IMR-90 (cell line): Measurements from ENCODE around the gene LYVE1. TPM values are rescaled to one million over a fixed set of nuclear protein-coding genes. Genes with fewer than 3 reads are reported as not detected.

Source experiments
- ATAC-seq: fragments of 200-7000 bp; cut with Tn5 transposase; 2 replicates; pipeline ENCODE4 v1.9.1; 2020; ENCODE audit warnings: low read depth, mild to moderate bottlenecking, moderate library complexity
- BruUV-seq: library from RNA; stranded (reverse); fragments of 400-500 nt; replicated peaks from 2 replicates; lab custom pipeline; 2021; lab: Mats Ljungman, UMichigan
- CTCF ChIA-PET: fragments of 300-600 bp; formaldehyde crosslinking; extraction: SDS; loops from one replicate; lab custom pipeline; 2021; ENCODE audit warnings: antibody characterized with exemption; lab: Yijun Ruan, JAX
- POLR2A ChIA-PET: fragments of 300-600 bp; sonication (Branson Sonifier 250); formaldehyde crosslinking; loops from one replicate; lab custom pipeline; 2022; ENCODE audit warnings: antibody characterized with exemption; ENCODE audit not compliant: unreplicated experiment; lab: Charles Lee
- DNase-seq: peaks from one replicate; pipeline ENCODE4 v3.0.0; 2013
- H2AFZ ChIP-seq: replicated peaks from 2 replicates; pipeline ENCODE3; 2013; ENCODE audit warnings: low read length, mild to moderate bottlenecking; ENCODE audit not compliant: poor library complexity
- H2AK5ac ChIP-seq: 2 replicates; pipeline ENCODE4 v1.6.1; 2013; ENCODE audit warnings: low read depth, low read length, inconsistent platforms
- H2AK9ac ChIP-seq: replicated peaks from 2 replicates; pipeline ENCODE3; 2013; ENCODE audit warnings: mild to moderate bottlenecking, low read depth, low read length, moderate library complexity; ENCODE audit not compliant: poor library complexity
- H2BK120ac ChIP-seq: 2 replicates; pipeline ENCODE4 v1.6.1; 2013; ENCODE audit warnings: low read depth, low read length, inconsistent platforms
- H2BK15ac ChIP-seq: 3 replicates; pipeline ENCODE4 v1.6.1; 2013; ENCODE audit warnings: low read depth, low read length, inconsistent platforms
- H2BK20ac ChIP-seq: 2 replicates; pipeline ENCODE4 v1.6.1; 2013; ENCODE audit warnings: low read depth, mild to moderate bottlenecking, inconsistent platforms, low read length, moderate library complexity
- H2BK5ac ChIP-seq: 2 replicates; pipeline ENCODE4 v1.6.1; 2013; ENCODE audit warnings: mild to moderate bottlenecking, low read depth, low read length, inconsistent platforms; ENCODE audit not compliant: poor library complexity, severe bottlenecking
- H3K14ac ChIP-seq: replicated peaks from 2 replicates; pipeline ENCODE4 v1.6.1; 2013; ENCODE audit warnings: low read depth, low read length, inconsistent platforms
- H3K18ac ChIP-seq: 2 replicates; pipeline ENCODE4 v1.6.1; 2013; ENCODE audit warnings: low read depth, low read length, control low read depth
- H3K23ac ChIP-seq: 2 replicates; pipeline ENCODE4 v1.6.1; 2013; ENCODE audit warnings: low read depth, low read length, inconsistent platforms
- H3K27ac ChIP-seq: 2 replicates; pipeline ENCODE4 v1.5.1; 2013; ENCODE audit warnings: mild to moderate bottlenecking, control low read depth, low read length; ENCODE audit not compliant: insufficient read depth
- H3K27me3 ChIP-seq: 2 replicates; pipeline ENCODE4 v1.6.1; 2013; ENCODE audit warnings: low read length; ENCODE audit not compliant: control insufficient read depth, insufficient read depth
- H3K36me3 ChIP-seq: 2 replicates; pipeline ENCODE4 v1.6.1; 2013; ENCODE audit warnings: low read length, mixed read lengths; ENCODE audit not compliant: control insufficient read depth, insufficient read depth
- H3K4ac ChIP-seq: 2 replicates; pipeline ENCODE4 v1.6.1; 2013; ENCODE audit warnings: low read depth, low read length, inconsistent platforms
- H3K4me1 ChIP-seq: 2 replicates; pipeline ENCODE4 v1.6.1; 2013; ENCODE audit warnings: low read length, mixed read lengths; ENCODE audit not compliant: control insufficient read depth, insufficient read depth
- H3K4me2 ChIP-seq: 2 replicates; pipeline ENCODE4 v1.6.1; 2013; ENCODE audit warnings: low read depth, mild to moderate bottlenecking, control low read depth, low read length, moderate library complexity
- H3K4me3 ChIP-seq: 2 replicates; pipeline ENCODE4 v1.5.1; 2013; ENCODE audit warnings: low read depth, mild to moderate bottlenecking, control low read depth, low read length, moderate library complexity; ENCODE audit not compliant: insufficient read depth
- H3K56ac ChIP-seq: 2 replicates; pipeline ENCODE4 v1.6.1; 2013; ENCODE audit warnings: low read length, inconsistent platforms; ENCODE audit not compliant: insufficient read depth; ENCODE audit errors: extremely low read depth
- H3K79me1 ChIP-seq, 2 experiments: 2 replicates each; pipeline ENCODE4 v1.6.1; 2013; ENCODE audit warnings: low read length in 2 of 2, inconsistent platforms in 1 of 2, low read depth in 1 of 2
- H3K9ac ChIP-seq: 2 replicates; pipeline ENCODE4 v1.6.1; 2013; ENCODE audit warnings: low read depth, low read length, control low read depth
- H3K9me1 ChIP-seq: 2 replicates; pipeline ENCODE4 v1.6.1; 2013; ENCODE audit warnings: low read length, inconsistent platforms; ENCODE audit not compliant: insufficient read depth
- H3K9me3 ChIP-seq: 2 replicates; pipeline ENCODE4 v1.6.1; 2013; ENCODE audit warnings: low read length; ENCODE audit not compliant: control insufficient read depth, insufficient read depth
- H4K20me1 ChIP-seq: 2 replicates; pipeline ENCODE4 v1.6.1; 2013; ENCODE audit warnings: low read length, inconsistent platforms; ENCODE audit not compliant: insufficient read depth
- H4K5ac ChIP-seq: 2 replicates; pipeline ENCODE4 v1.6.1; 2013; ENCODE audit warnings: mild to moderate bottlenecking, low read depth, low read length, control low read depth
- H4K8ac ChIP-seq, 2 experiments: 2 replicates each; pipeline ENCODE4 v1.6.1; 2013; ENCODE audit warnings: low read depth in 2 of 2, low read length in 2 of 2, control low read depth in 1 of 2, inconsistent platforms in 1 of 2
- H4K91ac ChIP-seq: 2 replicates; pipeline ENCODE4 v1.6.1; 2013; ENCODE audit warnings: low read depth, low read length, inconsistent platforms; ENCODE audit not compliant: insufficient read depth
- CEBPB ChIP-seq: IDR thresholded peaks from 2 replicates; pipeline ENCODE4 v1.6.1; 2012; ENCODE audit warnings: low read depth, low read length, improper control_type of control experiment
- CHD1 ChIP-seq: IDR thresholded peaks from 2 replicates; pipeline ENCODE4 v1.6.1; 2012; ENCODE audit warnings: low read depth, low read length, improper control_type of control experiment
- RAD21 ChIP-seq: IDR thresholded peaks from 2 replicates; pipeline ENCODE4 v1.6.1; 2012; ENCODE audit warnings: low read length, improper control_type of control experiment
- WGBS, 2 experiments: methylation state at CpG; one replicate each; pipeline versions ENCODE4 v1.1.5 to v1.1.7; 2013; ENCODE audit warnings: missing lambda C conversion rate in 2 of 2; ENCODE audit not compliant: insufficient read length in 1 of 2; ENCODE audit errors: extremely low coverage in 2 of 2; 5-methylcytosine and 5-hydroxymethylcytosine counted together
- dilution Hi-C: fragments of 300-500 bp; cut with HindIII; formaldehyde crosslinking; loops from one replicate; pipeline ENCODE4 v1.14.3; 2018; ENCODE audit warnings: low sequenced_read_pairs; ENCODE audit not compliant: unreplicated experiment
- in situ Hi-C: fragments of 300-500 bp; cut with MboI; formaldehyde crosslinking; loops from 3 replicates; pipeline ENCODE4 v1.14.3; 2019; ENCODE audit warnings: low sequenced_read_pairs, inconsistent platforms, mixed read lengths
- intact Hi-C: fragments of 100-400 bp; cut with micrococcal nuclease; formaldehyde crosslinking; loops from 2 replicates; pipeline ENCODE4 v1.10.0; 2022
- polyA plus RNA-seq, 3 experiments: library from polyadenylated mRNA; depleted of rRNA; stranded (reverse); fragments of >200 nt; gene quantifications; 2 replicates each; pipeline ENCODE4 v1.2.3, GENCODE V29; 2012; ENCODE audit warnings: low replicate concordance in 1 of 3
- total RNA-seq: library from RNA; depleted of rRNA; stranded (reverse); fragments of >200 nt; gene quantifications from 2 replicates; pipeline ENCODE4 v1.2.3, GENCODE V29; 2012

Gene LYVE1
- total and polyA plus RNA-seq, 2 of the 4 experiments (the other 2 are of a cell fraction): not detected

DNA sequence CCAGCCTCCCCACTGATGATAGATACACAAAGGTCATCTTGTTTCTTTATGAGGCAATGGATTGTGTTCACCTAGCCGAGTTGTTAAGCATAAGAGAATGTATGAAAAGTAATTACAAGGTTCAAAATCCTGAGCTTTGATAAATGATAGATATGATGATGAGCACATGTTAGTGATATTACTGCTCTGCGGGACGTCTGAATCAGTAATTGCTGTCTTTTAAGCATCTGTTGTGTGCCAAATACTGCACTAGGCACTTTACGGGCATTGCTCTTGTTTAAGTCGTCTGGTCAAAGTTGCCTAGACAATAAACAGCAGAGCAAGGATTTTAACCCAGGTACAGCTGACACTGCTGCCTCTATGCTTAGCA lies 26.9 kb downstream of the LYVE1 start:
- TF ChIP-seq RAD21 (no peak), CEBPB (no peak), CHD1 (no peak)
- WGBS, 2 experiments: 93% methylated on average over 2 of the region's 5 CpGs; no CpG with 5 or more reads in 1 of the 2 experiments
- Histone ChIP-seq H2BK20ac (peak overlapping the region; percentile 81), H2AK5ac (0 out of 2 replicates have a peak overlapping the region, but pooled peaks have one; percentile 89), H3K9me1 (peaks cover 7% of the 10 kb centered on the region), H3K23ac (peak overlapping the region; percentile 88; the same call in 1 of the 2 replicates), H3K9ac (peak overlapping the region; percentile 31; the same call in 1 of the 2 replicates), H2BK5ac (peak overlapping the region; percentile 67), H3K56ac (no peak overlapping the region), H2AK9ac (peak overlapping the region; percentile 13), H3K4ac (peak overlapping the region; percentile 83; the same call in 1 of the 2 replicates), H3K27ac (peak overlapping the region; percentile 22), H2BK120ac (peak overlapping the region; percentile 93), H3K79me1 (peaks cover 19 to 34% of the 10 kb centered on the region in 2 experiments), H3K14ac (peak overlapping the region; percentile 93), H3K18ac (peak overlapping the region; percentile 32; the same call in 1 of the 2 replicates), H3K36me3 (no peaks in the 10 kb centered on the region), H3K9me3 (no peaks in the 10 kb centered on the region), H2AFZ (peak overlapping the region; percentile 100), H4K91ac (peak overlapping the region; percentile 83), H2BK15ac (peak overlapping the region; percentile 92; the same call in 2 of the 3 replicates), H3K4me2 (peak overlapping the region; percentile 76), H3K27me3 (no peaks in the 10 kb centered on the region), H4K8ac (peak overlapping the region; percentile 81 to 86), H3K4me3 (peak overlapping the region; percentile 77), H4K5ac (peak overlapping the region; percentile 39), H3K4me1 (peaks cover 2% of the 10 kb centered on the region), H4K20me1 (no peaks in the 10 kb centered on the region; the same call in 1 of the 2 replicates)
- DNase-seq (no peak), ATAC-seq (no peak)
- in situ Hi-C loops (no loop called here), dilution Hi-C loops (no loop called here), intact Hi-C loops (loop anchor here (1.0 to 2.0 kb wide), 2 partner anchors 12 to 65 kb away; no protein-coding TSS in a partner anchor)
- POLR2A ChIA-PET: no interaction called here
- no TSS peak for BruUV-seq
- CTCF ChIA-PET: interaction anchor here (0.9 to 2.2 kb wide), 7 partner anchors 11 to 152 kb away, joined by 3 to 10 read pairs (median 4); partner anchors contain the start of gene IRAG1
